Measurements from ENCODE around the gene EXPH5. TPM values are rescaled to one million over a fixed set of nuclear protein-coding genes. Genes with fewer than 3 reads are reported as not detected.

Gene EXPH5
- total and polyA plus RNA-seq, 8 donors, result 0.70 to 5.7 (median 3.2) TPM

- Histone ChIP-seq H3K36me3 (peaks cover 0 to 13% (median 0%) of the 10 kb centered on the region in 3 donors), H3K27me3 (no peaks in the 10 kb centered on the region), H3K4me1 (peaks cover 7 to 9% (median 8%) of the 10 kb centered on the region in 3 donors), H3K9me3 (no peaks in the 10 kb centered on the region), H3K27ac (no peak overlapping the region), H3K4me3 (no peak overlapping the region)
- FAIRE-seq (no peak), ATAC-seq (no peak), DNase-seq (no peak)
- 74 to 80% methylated on average over 3 of the region's 3 CpGs for WGBS, 2 donors
- intact Hi-C loops (cut with DNase I), result no loop called here
- no peak for TF ChIP-seq CTCF (IDR thresholded peaks at IDR 0.05)
These were observed 101.6 kb downstream of the EXPH5 start for GRCh38 chr11:108491936-108492335.

DNA sequence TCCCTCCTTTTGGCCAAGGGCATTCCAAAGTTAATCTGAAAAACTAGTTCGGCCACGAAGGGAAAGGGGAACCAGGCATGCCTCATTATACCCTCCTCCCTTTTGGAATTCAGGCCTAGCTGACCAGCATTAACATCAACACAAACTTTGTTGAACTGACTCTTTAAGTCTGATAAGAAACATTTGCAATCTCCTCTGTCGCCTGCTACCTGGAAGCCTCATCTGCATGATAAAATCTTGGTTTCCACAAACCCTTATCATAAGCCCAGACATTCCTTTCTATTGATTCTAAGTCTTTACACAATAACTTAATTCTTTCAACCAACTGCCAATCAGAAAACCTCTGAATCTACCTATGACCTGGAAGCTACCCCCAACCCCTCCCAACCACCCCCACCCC, 106.7 kb downstream of the EXPH5 start:
- H3K9me3 ChIP-seq, result no peaks in the 10 kb centered on the region
- peaks cover 0 to 13% (median 0%) of the 10 kb centered on the region in 3 donors for H3K36me3 ChIP-seq
- no peaks in the 10 kb centered on the region for H3K4me1 ChIP-seq
- 91 to 93% methylated on average over 3 of the region's 3 CpGs for whole genome bisulfite sequencing, 2 donors
- no peak overlapping the region for H3K27ac ChIP-seq
- no peaks in the 10 kb centered on the region for H3K27me3 ChIP-seq
- no peak for TF ChIP-seq CTCF (IDR thresholded peaks at IDR 0.05)
- DNase-seq (no peak), ATAC-seq (no peak), FAIRE-seq (no peak)
- H3K4me3 ChIP-seq, result no peak overlapping the region
- intact Hi-C loops (cut with DNase I), result no loop called here

DNA sequence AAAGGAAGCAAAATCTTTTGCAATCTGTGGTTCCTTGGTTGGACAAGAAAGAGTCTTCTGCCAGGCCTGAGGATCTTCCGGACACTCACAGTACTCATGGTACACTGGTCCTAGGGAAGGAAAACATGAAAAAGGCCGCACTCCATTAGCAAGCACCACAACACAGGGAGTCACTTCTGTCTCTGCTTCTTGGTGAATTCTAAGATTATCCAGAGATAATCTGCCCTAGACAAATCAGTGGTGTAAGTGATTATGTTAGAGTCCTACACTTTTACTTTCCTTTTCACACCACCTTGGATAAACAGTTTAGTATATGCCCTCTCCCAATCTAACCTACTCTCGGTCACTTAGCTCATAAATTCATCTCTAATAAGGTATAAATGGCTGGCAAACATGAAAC, 107.2 kb downstream of the EXPH5 start:
- Histone ChIP-seq H3K36me3 (peaks cover 0 to 13% (median 0%) of the 10 kb centered on the region in 3 donors), H3K4me1 (no peaks in the 10 kb centered on the region), H3K27me3 (no peaks in the 10 kb centered on the region), H3K4me3 (no peak overlapping the region), H3K9me3 (no peaks in the 10 kb centered on the region), H3K27ac (no peak overlapping the region)
- FAIRE-seq, result no peak
- no peak for DNase-seq
- WGBS, 2 donors, result 95 to 100% methylated on average over 3 of the region's 3 CpGs
- intact Hi-C loops (cut with DNase I), result no loop called here
- ATAC-seq, result no peak
- no peak for TF ChIP-seq CTCF (IDR thresholded peaks at IDR 0.05)

DNA sequence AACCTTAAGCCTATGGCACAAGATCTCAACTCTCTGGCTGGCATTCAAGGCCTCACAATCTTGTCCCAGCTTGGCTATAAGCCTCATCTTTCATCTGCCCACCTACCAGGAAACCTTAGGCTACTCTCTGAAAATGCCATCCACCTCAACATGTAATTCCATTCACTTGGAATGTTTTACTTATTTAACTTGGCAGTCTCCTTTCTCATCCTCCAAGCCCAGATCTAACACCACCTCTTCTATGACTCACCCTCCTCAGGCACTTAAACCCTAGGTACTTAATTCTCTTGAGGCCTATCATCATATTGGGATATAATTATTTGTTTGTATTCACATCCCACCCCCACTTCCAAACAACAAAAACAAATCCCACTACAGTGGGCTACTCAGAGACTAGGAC, 110.4 kb downstream of the EXPH5 start:
- H3K4me1 ChIP-seq, result no peaks in the 10 kb centered on the region
- H3K9me3 ChIP-seq, result no peaks in the 10 kb centered on the region
- DNase-seq, result no peak
- intact Hi-C loops (cut with DNase I), result no loop called here
- H3K36me3 ChIP-seq, result peaks cover 0 to 5% (median 0%) of the 10 kb centered on the region in 3 donors
- H3K4me3 ChIP-seq, result no peak overlapping the region
- no peak for TF ChIP-seq CTCF (IDR thresholded peaks at IDR 0.05)
- no peaks in the 10 kb centered on the region for H3K27me3 ChIP-seq
- ATAC-seq, result no peak
- FAIRE-seq, result no peak
- no peak overlapping the region for H3K27ac ChIP-seq

DNA sequence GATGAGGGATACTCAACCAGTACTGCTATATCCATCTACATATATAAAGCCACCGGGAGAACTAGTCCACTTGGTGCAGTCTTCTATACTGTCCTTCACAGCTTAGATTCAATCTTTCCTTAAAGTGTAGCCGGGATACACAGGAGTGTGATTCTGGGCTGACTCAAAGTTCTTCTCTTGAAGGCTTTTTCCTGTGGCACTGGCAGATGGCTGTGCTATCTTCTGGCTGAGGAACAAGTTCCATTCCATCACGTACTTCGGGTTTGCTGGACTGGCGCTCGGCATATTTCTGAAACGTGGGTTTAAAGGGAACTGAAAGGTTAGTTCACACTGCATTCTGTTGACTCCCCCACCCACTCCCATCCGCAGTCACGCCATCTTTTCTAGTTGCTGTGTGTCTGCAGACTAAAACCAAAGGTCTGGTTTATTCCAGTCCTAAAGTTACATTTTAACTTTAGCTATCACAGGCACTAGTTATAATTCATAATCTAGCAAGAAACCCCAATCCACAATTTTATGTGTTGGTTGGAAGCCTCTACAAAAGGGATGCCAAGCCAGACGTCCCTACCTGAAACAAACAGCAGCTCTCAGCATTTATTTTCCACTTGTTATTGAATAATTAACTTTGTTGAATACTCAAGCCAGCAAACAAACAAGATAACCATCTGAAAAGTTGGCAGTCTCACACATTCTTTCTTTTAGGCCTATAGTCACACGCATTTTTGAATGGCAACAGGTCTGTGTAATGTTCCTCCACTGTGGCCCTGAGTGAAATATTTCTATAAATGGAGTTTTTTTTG, 118.7 kb downstream of the EXPH5 start:
- TF ChIP-seq CTCF (IDR thresholded peaks at IDR 0.05), result no peak
- Histone ChIP-seq H3K27ac (peak overlapping the region in 3 of 4 donors; percentile 18 to 62 (median 41)), H3K4me3 (no peak overlapping the region), H3K4me1 (peaks cover 0 to 8% (median 6%) of the 10 kb centered on the region in 3 donors), H3K27me3 (no peaks in the 10 kb centered on the region), H3K9me3 (no peaks in the 10 kb centered on the region), H3K36me3 (peaks cover 0 to 15% (median 0%) of the 10 kb centered on the region in 3 donors)
- FAIRE-seq (no peak), ATAC-seq (peak; percentile 75 to 92 (median 82)), DNase-seq (peak in 3 of 6 donors; percentile 11 to 39 (median 17))
- WGBS, 2 donors, result 32 to 36% methylated on average over 11 of the region's 11 CpGs
- intact Hi-C loops (cut with DNase I), result no loop called here

All from pancreas (tissue), 10 donors.